NCI-H2107 (cell line): Measurements from ENCODE around the gene SHISA7.

Experiments used
- DNase-seq: peaks from one replicate; lab custom pipeline; 2025; lab: John Stamatoyannopoulos, UW

Gene SHISA7

DNA sequence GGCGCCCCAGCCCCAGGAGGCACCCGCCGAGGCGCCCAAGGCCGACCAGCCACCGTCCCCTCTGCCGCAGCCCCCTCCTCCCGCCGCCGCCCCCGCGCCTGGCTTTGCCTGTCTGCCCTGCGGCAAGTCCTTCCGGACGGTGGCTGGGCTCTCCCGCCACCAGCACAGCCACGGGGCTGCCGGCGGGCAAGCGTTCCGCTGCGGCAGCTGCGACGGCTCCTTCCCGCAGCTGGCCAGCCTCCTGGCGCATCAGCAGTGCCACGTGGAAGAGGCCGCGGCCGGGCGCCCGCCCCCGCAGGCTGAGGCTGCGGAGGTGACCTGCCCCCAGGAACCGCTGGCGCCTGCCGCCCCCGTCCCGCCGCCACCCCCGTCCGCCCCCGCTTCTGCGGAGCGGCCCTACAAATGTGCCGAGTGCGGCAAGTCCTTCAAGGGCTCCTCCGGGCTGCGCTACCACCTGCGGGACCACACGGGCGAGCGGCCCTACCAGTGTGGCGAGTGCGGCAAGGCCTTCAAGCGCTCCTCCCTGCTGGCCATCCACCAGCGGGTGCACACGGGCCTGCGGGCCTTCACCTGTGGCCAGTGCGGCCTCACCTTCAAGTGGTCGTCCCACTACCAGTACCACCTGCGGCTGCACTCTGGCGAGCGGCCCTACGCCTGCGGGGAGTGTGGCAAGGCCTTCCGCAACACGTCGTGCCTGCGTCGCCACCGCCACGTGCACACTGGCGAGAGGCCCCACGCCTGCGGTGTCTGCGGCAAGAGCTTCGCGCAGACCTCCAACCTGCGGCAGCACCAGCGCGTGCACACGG, 39.3 kb upstream of the SHISA7 start:
- DNase-seq, result no peak

DNA sequence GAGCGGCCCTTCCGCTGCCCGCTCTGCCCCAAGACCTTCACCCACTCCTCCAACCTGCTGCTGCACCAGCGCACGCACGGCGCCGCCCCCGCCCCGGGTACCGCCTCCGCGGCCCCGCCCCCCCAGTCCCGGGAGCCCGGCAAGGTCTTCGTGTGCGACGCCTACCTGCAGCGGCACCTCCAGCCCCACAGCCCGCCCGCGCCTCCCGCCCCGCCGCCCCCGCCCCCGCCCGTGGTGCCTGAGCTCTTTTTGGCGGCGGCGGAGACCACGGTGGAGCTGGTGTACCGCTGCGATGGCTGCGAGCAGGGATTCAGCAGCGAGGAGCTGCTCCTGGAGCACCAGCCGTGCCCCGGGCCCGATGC, 38.7 kb upstream of the SHISA7 start:
- DNase-seq, result no peak

DNA sequence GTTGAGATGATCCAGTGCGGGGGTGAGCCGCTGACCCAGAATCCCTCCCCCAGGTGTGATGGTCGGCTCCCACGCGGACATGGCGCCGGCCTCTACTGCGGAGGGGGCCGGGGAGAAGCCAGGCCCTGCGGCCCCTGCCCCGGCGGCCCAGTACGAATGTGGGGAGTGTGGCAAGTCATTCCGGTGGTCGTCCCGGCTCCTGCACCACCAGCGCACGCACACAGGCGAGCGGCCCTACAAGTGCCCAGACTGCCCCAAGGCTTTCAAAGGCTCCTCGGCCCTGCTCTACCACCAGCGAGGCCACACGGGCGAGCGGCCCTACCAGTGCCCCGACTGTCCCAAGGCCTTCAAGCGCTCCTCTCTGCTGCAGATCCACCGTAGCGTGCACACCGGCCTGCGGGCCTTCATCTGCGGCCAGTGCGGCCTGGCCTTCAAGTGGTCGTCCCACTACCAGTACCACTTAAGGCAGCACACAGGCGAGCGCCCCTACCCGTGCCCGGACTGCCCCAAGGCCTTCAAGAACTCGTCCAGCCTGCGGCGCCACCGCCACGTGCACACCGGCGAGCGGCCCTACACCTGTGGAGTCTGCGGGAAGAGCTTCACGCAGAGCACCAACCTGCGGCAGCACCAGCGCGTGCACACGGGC, 38.2 kb upstream of the SHISA7 start:
- no peak for DNase-seq

DNA sequence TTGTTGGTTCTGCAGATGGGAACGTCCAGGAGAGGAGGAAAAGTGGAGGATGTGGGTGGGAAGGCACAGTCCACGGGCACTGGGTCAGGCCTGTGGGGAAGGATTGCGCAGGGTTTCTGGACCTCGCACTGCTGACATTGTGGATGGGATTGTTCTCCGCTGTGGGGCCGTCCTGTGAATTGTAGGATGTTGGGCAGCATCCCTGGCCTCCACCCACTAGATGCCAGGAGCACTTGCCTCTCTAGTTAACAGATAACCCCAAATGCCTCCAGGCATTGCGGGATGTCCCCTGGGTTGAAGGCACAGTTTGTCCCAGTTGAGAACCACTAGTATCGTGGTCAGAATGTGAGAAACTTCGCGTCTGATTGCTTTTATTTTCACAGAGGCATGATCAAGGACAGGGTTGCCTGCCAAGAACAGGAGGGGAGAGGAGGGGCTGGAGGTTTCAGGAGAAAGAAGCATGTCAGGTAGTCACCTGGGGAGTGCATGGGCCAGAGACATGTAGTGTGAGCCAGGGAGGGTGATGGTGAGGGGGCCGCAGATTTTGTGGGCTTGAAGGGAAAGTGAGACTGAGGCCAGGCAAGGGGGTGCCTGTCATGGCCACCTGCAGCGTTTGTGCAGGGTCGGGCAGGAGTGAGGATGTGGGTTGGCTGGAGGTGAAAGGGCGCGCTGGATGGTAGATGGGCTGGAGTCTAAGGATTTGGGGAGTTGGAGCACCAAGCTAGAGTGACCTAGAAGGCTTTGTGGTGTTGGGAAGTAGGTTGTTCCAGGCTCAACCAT, 36.5 kb upstream of the SHISA7 start:
- no peak for DNase-seq

DNA sequence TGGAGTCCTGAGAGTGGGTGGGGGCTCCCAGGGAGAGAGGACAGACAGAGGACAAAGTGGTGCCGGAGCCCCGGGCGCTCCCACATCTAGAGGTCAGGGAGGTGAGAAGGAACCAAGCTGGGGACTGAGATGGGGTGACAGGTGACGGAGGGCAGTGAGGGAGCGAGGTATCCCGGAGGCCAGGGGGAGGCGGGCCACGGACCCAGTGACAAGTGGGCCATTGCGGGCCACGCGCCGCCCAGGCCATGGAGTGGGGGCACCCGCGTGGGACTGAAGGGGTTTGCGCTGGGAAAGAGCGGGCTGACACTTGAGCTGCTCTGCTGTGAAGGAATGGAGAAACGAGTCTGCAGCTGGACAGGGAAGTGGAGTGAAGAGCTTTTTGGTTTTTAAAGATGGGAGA, 35.9 kb upstream of the SHISA7 start:
- no peak for DNase-seq

DNA sequence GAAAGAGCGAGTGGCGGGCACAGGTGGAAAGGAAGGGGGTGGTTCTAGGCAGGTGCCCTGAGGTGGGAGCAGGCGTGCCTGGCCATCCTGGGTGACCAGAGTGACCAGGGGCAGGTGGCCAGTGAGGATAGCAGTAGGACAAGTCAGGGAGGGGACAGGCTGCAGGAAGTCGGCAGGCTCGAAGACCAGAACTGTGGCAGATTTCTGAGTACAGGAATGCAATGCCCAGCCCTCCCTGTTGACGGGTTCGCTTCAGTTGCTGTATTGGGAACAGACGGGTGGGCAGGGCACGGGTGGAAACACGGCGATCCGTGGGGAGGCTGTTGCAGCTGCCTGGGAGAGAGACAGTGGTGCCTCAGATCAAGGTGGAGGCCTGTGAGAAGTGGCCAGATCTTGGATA, 35.3 kb upstream of the SHISA7 start:
- no peak for DNase-seq

DNA sequence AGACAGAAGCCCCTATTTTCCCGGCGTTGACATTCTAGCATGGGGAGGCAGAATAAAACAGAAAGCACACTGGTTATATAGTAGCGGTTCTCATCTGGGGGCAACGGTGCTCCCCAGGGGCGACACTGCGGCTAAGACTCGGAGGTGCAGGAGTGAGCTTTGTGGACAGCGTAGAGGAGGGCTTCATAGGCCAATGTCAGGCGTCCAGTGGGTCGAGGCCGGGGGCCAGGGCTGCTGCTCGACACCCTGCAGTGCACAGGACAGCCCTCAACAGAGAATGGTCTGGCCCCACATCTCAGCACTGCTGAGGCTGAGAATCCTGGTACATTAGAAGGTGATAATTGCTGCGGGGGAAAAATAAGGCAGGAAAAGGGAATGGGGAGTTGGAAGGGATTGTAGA, 34.8 kb upstream of the SHISA7 start:
- DNase-seq, result no peak

DNA sequence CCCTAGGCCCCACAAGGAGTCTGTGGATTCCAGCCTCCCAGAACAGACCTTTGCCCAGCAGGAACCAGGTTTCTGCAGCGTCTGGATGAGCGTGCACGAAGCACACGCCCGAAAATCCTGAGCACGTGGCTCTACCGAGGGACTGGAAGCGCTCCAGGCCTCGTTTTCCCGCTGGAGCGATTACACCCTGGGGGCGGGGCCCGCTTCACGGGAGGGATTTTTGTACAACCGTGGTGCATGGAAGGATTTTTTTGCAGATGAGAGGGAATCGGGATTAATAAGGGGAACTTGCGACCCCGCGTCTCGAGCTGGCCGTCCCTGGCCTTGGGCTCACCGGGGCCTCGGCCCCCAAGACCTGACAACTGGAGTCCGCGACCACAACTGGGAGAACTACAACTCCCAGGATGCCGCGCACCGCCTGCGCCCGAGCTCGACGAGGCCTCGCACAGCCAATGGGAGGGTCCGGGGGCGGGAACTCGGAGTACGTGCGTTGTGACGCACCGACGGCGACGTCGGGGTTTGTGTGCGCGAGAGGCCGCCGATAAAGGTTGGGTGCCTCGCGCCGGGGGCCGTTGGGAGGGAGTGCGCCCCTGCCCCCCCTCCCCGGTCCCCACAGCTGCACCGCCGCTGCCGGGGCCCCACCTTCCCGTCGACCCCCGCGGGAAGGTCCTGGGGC, 33.1 kb upstream of the SHISA7 start, which contains the start of gene ZNF628:
Gene ZNF628, plus strand, starts transcription at position 518 of the 676 bp plus-strand sequence. CDS start 3,294 bp downstream, outside the sequence.
- DNase-seq, result peak; percentile 94

DNA sequence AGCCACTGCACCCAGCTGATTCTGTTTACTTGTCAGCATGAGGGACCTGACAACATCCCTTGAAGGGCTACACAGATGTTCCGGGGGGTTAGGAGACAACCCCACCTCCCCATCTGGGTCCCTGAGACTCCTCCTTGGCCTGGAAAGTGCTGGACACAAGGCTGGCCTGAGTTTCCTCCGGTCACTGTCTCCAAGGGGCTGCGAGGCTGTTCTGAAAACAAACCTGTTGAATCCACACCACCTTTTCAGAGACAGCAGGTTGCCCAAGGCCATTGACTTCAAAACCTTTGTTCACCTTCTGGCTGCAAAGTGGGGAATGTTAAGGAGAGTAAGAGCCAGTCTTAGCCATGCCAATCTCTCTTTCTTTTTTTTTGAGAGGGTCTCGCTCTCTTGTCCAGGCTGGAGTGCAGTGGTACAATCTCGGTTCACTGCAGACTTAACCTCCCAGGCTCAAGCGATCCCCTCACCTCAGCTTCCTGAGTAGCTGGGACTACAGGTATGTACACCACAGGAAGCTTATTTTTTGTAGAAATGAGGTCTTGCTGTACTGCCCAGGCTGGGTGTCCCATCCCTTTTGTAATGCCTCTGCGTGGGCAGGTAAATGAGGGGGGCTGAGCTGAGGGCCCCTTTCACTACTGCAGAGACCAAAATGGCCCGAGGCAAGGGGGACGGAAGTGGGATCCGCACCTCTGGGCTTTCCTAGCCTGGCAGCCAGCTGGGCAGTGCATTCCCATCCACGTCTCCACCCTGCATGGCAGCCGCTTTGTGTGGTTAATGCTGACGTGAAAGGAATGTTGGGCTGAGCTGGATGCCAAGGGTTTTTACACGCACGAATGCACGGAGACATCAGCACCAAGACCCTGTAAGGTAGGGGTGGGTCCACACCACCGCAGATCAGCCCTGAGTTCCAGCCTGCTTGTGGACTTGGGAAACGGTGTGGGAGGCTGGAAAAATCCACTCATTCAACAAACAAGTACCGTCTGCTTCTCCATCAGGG, 31.5 kb upstream of the SHISA7 start:
- DNase-seq, result no peak

DNA sequence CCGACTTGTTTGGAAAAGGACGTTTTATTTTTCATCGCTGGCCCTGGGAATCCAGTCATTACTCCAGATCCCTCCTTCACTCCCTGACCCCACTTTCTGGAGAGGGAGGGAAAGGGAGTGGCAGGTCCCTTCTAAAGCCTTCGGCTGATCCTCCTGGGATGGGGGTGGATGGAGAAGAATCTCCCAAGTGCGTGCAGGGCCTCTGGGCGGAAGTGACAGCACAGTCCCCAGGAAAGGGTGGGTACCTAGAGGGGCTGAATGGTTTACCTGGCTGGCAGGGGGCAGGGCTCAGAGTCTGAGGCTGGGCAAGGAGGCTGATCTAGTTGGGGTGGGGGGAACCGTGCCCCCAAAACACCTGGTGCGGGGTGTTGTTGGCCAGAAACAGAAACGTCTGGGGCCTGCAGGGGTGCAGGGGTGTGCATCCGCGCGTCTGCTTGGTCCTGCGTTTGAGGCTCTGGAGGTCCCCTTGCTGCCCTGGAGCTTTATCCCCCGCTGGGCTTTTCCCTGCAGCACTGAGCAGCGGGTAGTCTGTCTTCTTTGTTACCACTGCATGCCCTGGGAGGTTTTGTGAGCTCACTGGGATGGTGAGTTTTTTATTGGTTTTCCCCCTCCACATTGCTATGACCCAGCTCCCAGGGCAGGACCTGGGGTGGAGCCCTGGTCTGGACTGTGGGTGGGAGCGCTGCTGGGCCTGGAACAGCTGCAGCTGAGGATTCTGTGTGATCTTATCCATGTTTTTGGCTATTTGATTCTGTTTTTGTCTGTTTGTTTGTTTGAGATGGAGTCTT, 30.3 kb upstream of the SHISA7 start:
- no peak for DNase-seq

DNA sequence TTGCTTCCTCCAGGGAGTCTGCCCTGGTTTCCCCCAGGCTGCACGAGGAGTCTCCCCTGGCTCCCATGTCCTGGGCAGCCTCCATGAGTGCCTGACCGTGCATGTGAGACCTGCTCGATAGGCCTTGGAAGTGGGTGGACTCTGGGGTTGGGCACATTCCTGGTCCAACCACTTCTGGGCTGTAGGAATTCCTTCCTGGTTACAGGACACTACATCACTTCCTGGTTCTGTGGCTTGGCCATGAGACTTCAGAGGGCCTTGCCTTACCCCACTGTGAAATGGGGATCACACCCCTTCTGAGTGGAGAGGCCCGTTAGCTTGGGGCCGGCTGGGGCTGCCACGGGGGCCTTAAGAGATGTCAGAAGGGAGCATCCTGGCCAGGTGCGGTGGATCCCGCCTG, 29.4 kb upstream of the SHISA7 start:
- no peak for DNase-seq

DNA sequence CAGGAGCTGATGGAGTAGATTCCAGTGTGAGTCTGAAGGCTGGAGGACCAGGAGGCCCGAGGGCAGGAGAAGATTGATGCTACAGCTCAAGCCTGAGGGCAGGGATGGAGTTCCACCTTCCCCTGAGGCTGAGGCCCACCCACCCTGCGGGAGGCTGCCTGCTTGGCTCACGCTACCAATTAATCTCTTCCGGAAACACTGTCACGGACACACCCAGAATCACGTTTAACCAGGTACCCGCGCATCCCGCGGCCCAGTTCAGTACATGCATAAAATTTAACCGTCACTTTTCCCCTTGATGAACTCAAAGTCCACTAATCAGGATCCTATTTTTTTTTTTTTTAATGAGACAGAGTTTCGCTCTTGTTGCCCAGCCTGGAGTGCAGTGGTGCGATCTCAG, 28.2 kb upstream of the SHISA7 start:
- no peak for DNase-seq

DNA sequence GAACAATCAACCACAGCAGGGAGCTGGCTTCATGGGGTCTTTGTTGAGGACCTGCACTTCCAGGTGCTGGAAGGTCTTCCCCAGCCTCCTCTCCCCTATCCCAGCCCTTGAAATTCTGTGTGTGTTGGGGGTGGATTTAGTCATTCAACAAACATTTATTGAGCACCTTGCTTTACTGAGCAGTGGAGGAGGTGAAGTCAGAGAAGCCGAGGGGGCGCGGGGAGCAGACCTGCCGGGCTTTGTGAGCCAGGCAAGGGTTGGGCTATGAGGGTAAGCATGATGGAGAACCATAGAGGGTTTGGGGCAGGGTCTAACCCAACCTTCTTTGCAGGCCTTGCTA, 24.9 kb upstream of the SHISA7 start:
- DNase-seq, result no peak

DNA sequence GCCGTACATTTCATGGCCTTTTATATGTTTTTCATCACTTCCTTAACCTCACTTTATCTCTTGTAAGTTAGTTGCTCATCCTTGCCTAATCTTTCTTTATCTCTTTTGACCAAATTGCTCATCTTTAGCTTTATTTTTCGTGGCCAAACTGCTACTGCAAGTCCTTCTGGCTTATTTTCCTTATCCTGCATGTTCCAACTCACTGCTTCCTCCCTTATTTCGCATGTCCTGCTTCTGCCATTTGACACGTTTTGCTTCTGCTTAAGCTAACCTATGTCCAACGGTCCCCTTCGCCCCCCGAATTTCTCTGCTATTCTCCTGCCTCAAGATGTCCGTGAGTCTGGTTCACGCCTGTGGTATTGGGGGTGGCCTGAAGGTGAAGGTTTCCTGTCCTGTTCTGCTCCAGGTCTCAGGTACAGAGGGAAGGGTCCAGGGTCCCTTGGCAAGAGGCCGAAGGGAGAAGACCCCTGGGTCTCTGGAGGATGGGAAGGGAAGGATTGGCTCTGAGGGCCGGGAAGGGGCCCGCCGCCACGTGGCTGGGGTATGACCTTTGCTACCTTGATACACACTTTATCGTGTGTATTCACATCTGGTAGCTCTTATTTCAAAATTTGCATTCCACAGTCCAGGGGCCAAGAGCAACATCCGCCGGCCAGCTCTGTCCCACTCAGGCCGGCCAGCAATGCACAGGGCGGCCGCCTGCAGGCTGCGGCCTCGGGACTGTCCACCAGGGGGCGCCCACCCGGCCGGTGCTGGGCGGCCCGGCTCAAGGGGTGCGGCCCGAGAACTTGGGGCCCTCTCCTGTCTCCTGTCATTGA, 24.3 kb upstream of the SHISA7 start:
- no peak for DNase-seq

DNA sequence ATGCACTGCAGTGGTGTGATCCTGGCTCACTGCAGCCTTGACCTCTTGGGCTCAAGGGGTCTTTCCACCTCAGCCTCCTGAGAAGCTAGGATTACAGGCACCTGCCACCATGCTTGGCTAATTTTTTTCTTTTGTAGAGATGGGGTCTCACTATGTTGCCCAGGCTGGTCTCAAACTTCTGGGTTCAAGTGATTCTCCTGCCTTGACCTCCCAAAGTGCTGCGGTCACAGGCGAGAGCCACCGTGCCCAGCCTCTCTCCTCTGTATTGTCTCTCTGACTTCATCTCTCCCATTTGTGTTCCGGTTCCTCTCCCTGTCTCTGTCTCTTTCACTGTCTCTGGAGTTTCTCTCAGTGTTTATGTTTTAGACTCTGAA, 23.1 kb upstream of the SHISA7 start:
- DNase-seq, result no peak

DNA sequence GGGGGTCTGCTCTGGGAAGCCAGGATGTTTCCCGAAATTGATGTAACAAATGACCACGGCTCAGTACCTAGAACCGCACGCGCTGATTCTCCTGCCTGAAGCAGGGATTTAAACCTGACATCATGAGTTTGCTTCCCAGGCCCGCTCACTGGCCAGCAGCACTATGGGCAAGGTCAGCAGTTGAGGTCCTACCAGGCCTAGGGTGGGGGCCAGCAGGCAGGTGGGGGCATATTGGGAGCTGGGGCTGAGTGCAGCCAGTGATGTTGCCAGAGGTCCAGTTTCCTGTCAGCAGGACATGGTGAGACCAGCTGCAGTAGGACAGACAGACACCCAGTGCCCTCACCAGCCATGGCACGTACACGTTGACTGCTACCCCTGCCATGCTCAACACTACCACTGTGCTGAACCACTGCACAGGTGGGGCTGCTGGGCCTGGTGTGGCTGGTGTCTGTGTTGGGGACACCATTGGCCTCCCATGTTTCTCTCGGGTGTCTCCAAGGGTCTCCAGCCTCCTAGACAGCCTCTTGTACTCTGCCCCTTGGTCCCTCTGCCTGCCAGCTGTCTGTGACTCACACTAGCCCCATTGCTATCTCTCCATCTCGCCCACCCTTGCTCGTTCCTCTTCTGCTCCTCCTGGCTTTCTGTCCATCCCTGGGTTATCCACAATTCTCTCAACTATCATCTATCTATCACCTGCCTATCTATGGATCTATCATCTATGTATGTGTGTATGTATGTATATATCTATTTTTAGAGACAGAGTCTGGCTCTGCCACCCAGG, 22.6 kb upstream of the SHISA7 start:
- DNase-seq, result no peak

DNA sequence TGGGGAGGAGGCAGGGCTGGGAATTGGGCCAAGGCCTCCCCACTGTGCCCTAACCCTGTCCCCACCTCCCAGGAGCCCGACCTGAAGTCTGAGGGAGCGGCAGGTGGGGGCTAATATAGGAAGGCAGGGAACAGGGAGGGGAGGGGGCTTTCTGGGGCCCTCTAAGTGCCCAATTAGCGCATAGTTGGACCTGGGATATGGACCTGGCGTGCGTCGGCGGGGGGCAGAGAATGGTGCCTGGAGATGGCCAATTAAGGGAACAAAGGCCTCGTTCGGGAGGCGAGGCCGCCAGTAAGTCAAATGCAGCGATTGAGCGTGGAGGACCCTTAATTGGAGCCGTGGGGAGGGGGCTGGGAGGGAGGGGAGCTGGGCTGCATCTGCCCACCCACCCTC, 21.6 kb upstream of the SHISA7 start, which contains the start of gene C19orf85:
Gene C19orf85, minus strand, starts transcription at position 90 of the 393 bp plus-strand sequence. CDS start 197 bp downstream, outside the sequence.
- no peak for DNase-seq

DNA sequence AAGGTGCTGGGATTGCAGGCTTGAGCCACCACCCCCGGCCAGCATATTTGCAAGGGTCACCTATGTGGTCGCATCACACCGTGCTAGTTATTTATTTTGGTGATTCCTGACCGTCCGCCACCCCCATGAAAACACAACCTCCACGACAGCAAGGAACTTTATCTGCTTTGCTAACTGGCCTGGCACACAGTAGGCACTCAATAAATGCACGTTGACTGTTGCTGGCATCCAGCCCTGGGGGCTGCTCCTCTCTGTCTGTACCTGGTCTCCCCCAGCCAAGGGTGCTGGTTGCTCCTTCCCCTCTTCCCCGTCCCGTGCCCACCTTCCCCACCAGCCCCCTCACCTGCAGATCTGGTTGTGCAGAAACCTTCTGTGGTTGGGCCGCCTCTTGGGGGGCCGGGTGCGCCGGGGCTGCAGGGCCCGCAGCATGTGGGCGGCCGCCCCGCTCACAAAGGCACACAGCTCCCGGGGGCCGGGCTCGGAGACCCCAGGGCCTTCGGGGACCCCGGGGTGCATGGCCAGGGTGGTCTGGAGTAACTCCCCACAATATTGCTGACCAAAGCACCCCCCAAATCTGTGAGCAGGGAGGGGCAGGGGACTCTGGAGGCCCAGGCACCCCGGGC, 21.1 kb upstream of the SHISA7 start:
- DNase-seq, result no peak
